Keratinocyte (primary cell): Measurements from ENCODE around the gene RRP12. TPM values are rescaled to one million over a fixed set of nuclear protein-coding genes. Genes with fewer than 3 reads are reported as not detected.

Experiments used
- DNase-seq: peaks from one replicate; pipeline ENCODE4 v3.0.0-alpha.2; 2011; ENCODE audit warnings: low read depth, missing footprints, low spot score
- FAIRE-seq: peaks from 2 replicates; lab custom pipeline; 2011; peaks lifted over from hg19 to GRCh38; lab: Jason Lieb, UNC
- H2AFZ ChIP-seq: 2 replicates; pipeline ENCODE4 v1.6.0; 2012; ENCODE audit warnings: low read length, control low read depth, inconsistent platforms; ENCODE audit not compliant: control insufficient read depth
- H3K27ac ChIP-seq: 2 replicates; pipeline ENCODE4 v1.5.1; 2011; ENCODE audit warnings: low read length; ENCODE audit not compliant: control insufficient read depth, insufficient read depth
- H3K27me3 ChIP-seq: 3 replicates; pipeline ENCODE4 v1.6.0; 2011; ENCODE audit warnings: low read length; ENCODE audit not compliant: control insufficient read depth, insufficient read depth; ENCODE audit errors: extremely low read depth
- H3K36me3 ChIP-seq, 2 experiments: 2 replicates in 1 of 2; 3 replicates in 1 of 2; pipeline ENCODE4 v1.5.1; 2011; ENCODE audit warnings: low read length in 2 of 2, mild to moderate bottlenecking in 1 of 2; ENCODE audit not compliant: control insufficient read depth in 2 of 2, insufficient read depth in 2 of 2; ENCODE audit errors: extremely low read depth in 1 of 2
- H3K4me1 ChIP-seq: 3 replicates; pipeline ENCODE4 v1.5.1; 2011; ENCODE audit warnings: low read length; ENCODE audit not compliant: control insufficient read depth, insufficient read depth; ENCODE audit errors: extremely low read depth
- H3K4me2 ChIP-seq: 3 replicates; pipeline ENCODE4 v1.6.0; 2011; ENCODE audit warnings: low read depth, low read length; ENCODE audit not compliant: control insufficient read depth, insufficient read depth; ENCODE audit errors: extremely low read depth
- H3K4me3 ChIP-seq, 3 experiments: fragments of 200-600 bp in 1 of 3; sonication (generic) in 1 of 3; 2 replicates in 2 of 3; 3 replicates in 1 of 3; pipeline ENCODE4 v1.5.1; 2011 to 2016; ENCODE audit warnings: low read length in 3 of 3, mild to moderate bottlenecking in 3 of 3, control low read depth in 2 of 3, inconsistent platforms in 1 of 3, low read depth in 1 of 3, mixed read lengths in 1 of 3, mixed run types in 1 of 3, moderate library complexity in 1 of 3; ENCODE audit not compliant: control insufficient read depth in 2 of 3, insufficient read depth in 2 of 3; ENCODE audit errors: extremely low read depth in 1 of 3
- H3K79me2 ChIP-seq: 2 replicates; pipeline ENCODE4 v1.6.0; 2012; ENCODE audit warnings: low read length; ENCODE audit not compliant: control insufficient read depth, insufficient read depth
- H3K9ac ChIP-seq: 3 replicates; pipeline ENCODE4 v1.6.0; 2011; ENCODE audit warnings: low read length; ENCODE audit not compliant: control insufficient read depth, insufficient read depth; ENCODE audit errors: extremely low read depth
- H3K9me1 ChIP-seq: 3 replicates; pipeline ENCODE4 v1.6.0; 2011; ENCODE audit warnings: low read length; ENCODE audit not compliant: control insufficient read depth, insufficient read depth; ENCODE audit errors: extremely low read depth
- H3K9me3 ChIP-seq: 2 replicates; pipeline ENCODE4 v1.5.1; 2012; ENCODE audit warnings: low read depth, low read length; ENCODE audit not compliant: control insufficient read depth
- H4K20me1 ChIP-seq: 3 replicates; pipeline ENCODE4 v1.6.0; 2011; ENCODE audit warnings: low read length; ENCODE audit not compliant: control insufficient read depth, insufficient read depth; ENCODE audit errors: extremely low read depth
- EZH2 ChIP-seq: IDR thresholded peaks from one replicate; pipeline ENCODE4 v1.6.1; 2012; ENCODE audit warnings: inconsistent platforms, mild to moderate bottlenecking, low read length, moderate library complexity
- dilution Hi-C: fragments of 300-500 bp; cut with MboI; formaldehyde crosslinking; loops from one replicate; pipeline ENCODE4 v1.7.0; 2020; ENCODE audit warnings: low sequenced_read_pairs; ENCODE audit not compliant: extremely low pct_ligation_motif_present
- polyA plus RNA-seq, 5 experiments: library from polyadenylated mRNA; depleted of rRNA in 3 of 5; stranded (reverse) in 3 of 5; stranded (forward) in 1 of 5; unstranded in 1 of 5; fragments of >200 nt; gene quantifications; 1 replicate in 1 of 5; 2 replicates in 3 of 5; 3 replicates in 1 of 5; pipeline versions ENCODE4 v1.2.1 to v1.2.3, GENCODE V29; 2011 to 2012; ENCODE audit warnings: missing spikeins in 2 of 5, low read depth in 1 of 5, low replicate concordance in 1 of 5
- TF ChIP-seq, protein P1 (sequence below), 3 experiments: IDR thresholded peaks in 1 of 3; conservative IDR thresholded peaks in 1 of 3; optimal IDR thresholded peaks in 1 of 3; 2 replicates in 2 of 3; 3 replicates in 1 of 3; pipeline versions ENCODE3 to v1.5.1; 2011; ENCODE audit warnings: low read length in 3 of 3, mild to moderate bottlenecking in 3 of 3, moderate library complexity in 2 of 3, control low read depth in 1 of 3, inconsistent platforms in 1 of 3; ENCODE audit not compliant: insufficient read depth in 2 of 3; ENCODE audit errors: extremely low read depth in 1 of 3

RRP12 gene
- polyA plus RNA-seq, 1 donor (not counting 4 experiments of a cell fraction or from before 2014, with no cell fraction given) = 14.8 TPM

DNA sequence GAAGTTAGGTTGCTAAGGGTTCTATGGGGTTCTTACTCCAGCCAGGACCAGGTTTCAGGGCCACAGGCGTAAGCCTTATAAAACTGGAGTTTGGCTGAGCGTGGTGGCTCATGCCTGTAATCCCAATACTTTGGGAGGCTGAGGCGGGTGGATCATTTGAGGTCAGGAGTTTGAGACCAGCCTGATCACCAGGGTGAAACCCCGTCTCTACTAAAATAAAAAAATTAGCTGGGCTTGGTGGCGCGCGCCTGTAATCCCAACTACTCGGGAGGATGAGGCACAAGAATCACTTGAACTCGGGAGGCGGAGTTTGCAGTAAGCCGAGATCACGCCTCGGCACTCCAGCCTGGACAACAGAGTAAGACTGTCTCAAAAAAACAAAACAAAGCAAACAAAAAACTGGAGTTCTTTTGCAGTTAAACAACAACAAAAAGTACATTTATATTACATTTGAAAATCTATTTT lies 347 bp upstream of the RRP12 start:
- H3K36me3 ChIP-seq = peaks cover 2 to 4% of the 10 kb centered on the region in 2 experiments
- H3K27me3 ChIP-seq = no peaks in the 10 kb centered on the region
- peak overlapping the region; percentile 86 for H3K27ac ChIP-seq
- H3K4me1 ChIP-seq = peaks cover under 1% of the 10 kb centered on the region
- peak overlapping the region; percentile 94 for H3K9ac ChIP-seq
- peak overlapping the region in 2 of 3 experiments; percentile 64 to 68 for H3K4me3 ChIP-seq
- H2AFZ ChIP-seq = peak overlapping the region; percentile 54
- H3K9me3 ChIP-seq = no peaks in the 10 kb centered on the region
- peak overlapping the region; percentile 66 for H3K4me2 ChIP-seq
- H3K9me1 ChIP-seq = no peaks in the 10 kb centered on the region
- peaks cover 13% of the 10 kb centered on the region for H3K79me2 ChIP-seq
- H4K20me1 ChIP-seq = no peaks in the 10 kb centered on the region
- no peak for DNase-seq
- TF ChIP-seq, protein P1, sequence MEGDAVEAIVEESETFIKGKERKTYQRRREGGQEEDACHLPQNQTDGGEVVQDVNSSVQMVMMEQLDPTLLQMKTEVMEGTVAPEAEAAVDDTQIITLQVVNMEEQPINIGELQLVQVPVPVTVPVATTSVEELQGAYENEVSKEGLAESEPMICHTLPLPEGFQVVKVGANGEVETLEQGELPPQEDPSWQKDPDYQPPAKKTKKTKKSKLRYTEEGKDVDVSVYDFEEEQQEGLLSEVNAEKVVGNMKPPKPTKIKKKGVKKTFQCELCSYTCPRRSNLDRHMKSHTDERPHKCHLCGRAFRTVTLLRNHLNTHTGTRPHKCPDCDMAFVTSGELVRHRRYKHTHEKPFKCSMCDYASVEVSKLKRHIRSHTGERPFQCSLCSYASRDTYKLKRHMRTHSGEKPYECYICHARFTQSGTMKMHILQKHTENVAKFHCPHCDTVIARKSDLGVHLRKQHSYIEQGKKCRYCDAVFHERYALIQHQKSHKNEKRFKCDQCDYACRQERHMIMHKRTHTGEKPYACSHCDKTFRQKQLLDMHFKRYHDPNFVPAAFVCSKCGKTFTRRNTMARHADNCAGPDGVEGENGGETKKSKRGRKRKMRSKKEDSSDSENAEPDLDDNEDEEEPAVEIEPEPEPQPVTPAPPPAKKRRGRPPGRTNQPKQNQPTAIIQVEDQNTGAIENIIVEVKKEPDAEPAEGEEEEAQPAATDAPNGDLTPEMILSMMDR (optimal IDR thresholded peaks at IDR 0.05 in 1 of 3, IDR thresholded peaks at IDR 0.05 in 1 of 3, conservative IDR thresholded peaks at IDR 0.05 in 1 of 3; ENCODE audit: extremely low read depth in 1 of 3, insufficient read depth in 2 of 3, low read length in 3 of 3) = no peak
- TF ChIP-seq EZH2 = no peak
- dilution Hi-C loops = no loop called here
- FAIRE-seq = no peak

DNA sequence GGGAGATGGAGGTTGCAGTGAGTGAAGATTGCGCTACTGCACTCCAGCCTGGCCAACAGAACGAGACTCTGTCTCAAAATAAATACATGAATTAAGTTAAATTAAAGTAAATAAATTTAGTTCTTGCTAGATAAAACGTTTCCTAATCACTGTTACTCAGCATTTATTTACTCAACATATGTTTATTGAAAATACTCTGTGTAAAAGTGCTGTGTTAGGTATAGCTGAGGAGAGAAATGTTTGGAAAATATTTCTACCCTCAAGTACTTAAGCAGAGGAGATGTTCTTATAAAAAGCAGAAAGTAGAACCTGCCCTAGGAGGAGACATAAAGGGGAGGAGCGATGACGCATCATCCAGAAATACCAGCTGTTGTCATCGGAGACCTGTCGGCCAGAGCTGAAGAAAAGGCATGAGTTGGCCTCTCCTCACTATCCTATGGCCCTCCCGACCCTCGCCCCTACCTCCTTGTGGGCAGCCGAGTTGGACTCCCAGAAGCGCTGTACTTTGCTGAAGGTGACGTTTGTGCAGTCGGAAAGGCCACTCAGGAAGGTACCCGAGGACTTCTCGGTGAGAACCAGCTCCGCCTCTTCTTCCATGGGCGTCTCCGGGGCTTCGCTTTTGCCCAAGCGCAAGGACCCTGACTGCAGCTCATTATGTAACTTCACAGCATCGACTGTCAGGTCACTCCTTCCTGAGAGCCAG lies 1.1 kb downstream of the RRP12 start:
- peaks cover 8 to 12% of the 10 kb centered on the region in 2 experiments for H3K36me3 ChIP-seq
- dilution Hi-C loops = no loop called here
- H3K9ac ChIP-seq = peak overlapping the region; percentile 94
- TF ChIP-seq, protein P1 (optimal IDR thresholded peaks at IDR 0.05 in 1 of 3, IDR thresholded peaks at IDR 0.05 in 1 of 3, conservative IDR thresholded peaks at IDR 0.05 in 1 of 3; ENCODE audit: extremely low read depth in 1 of 3, insufficient read depth in 2 of 3, low read length in 3 of 3) = no peak
- TF ChIP-seq EZH2 = no peak
- peak overlapping the region; percentile 64 to 71 (median 68) for H3K4me3 ChIP-seq
- H4K20me1 ChIP-seq = no peaks in the 10 kb centered on the region
- DNase-seq (no peak), FAIRE-seq (peak; percentile 74)
- H3K9me3 ChIP-seq = no peaks in the 10 kb centered on the region
- H3K9me1 ChIP-seq = no peaks in the 10 kb centered on the region
- H3K27ac ChIP-seq = peak overlapping the region; percentile 86
- H3K79me2 ChIP-seq = peaks cover 16% of the 10 kb centered on the region
- H3K4me2 ChIP-seq = peak overlapping the region; percentile 66
- H2AFZ ChIP-seq = peak overlapping the region; percentile 17
- H3K4me1 ChIP-seq = no peaks in the 10 kb centered on the region
- no peaks in the 10 kb centered on the region for H3K27me3 ChIP-seq
